HG02763 (cell line): ENCODE results near the gene PTK6.

Experiments used
- ATAC-seq: cut with Tn5 transposase; IDR thresholded peaks from one replicate; pipeline ENCODE4 v1.9.1; 2021; ENCODE audit warnings: mild to moderate bottlenecking, moderate library complexity; ENCODE audit not compliant: unreplicated experiment

The PTK6 gene

GRCh38 chr20:63570281-63571086, 33.3 kb upstream of the PTK6 start:
- ATAC-seq: no peak

GRCh38 chr20:63568986-63569949, 32.1 kb upstream of the PTK6 start:
- no peak for ATAC-seq

GRCh38 chr20:63568170-63568981, 31.2 kb upstream of the PTK6 start:
- ATAC-seq: no peak

GRCh38 chr20:63567386-63568169, 30.4 kb upstream of the PTK6 start:
- ATAC-seq: peak; percentile 68

GRCh38 chr20:63567136-63567385, 29.9 kb upstream of the PTK6 start:
- no peak for ATAC-seq

- ATAC-seq: no peak
These were observed 29.4 kb upstream of the PTK6 start for GRCh38 chr20:63566395-63567135.

GRCh38 chr20:63565699-63566335, 28.6 kb upstream of the PTK6 start:
- no peak for ATAC-seq

- ATAC-seq: no peak
These were observed 28.0 kb upstream of the PTK6 start for GRCh38 chr20:63565021-63565698.

- ATAC-seq: no peak
These were observed 27.0 kb upstream of the PTK6 start for GRCh38 chr20:63564036-63564810.

- ATAC-seq: no peak
These were observed 26.2 kb upstream of the PTK6 start for GRCh38 chr20:63563225-63563935.

- ATAC-seq: no peak
These were observed 25.5 kb upstream of the PTK6 start for GRCh38 chr20:63562461-63563224.

- no peak for ATAC-seq
These were observed 24.6 kb upstream of the PTK6 start for GRCh38 chr20:63561624-63562396.

GRCh38 chr20:63560856-63561609, 23.9 kb upstream of the PTK6 start:
- ATAC-seq: no peak

- ATAC-seq: no peak
These were observed 23.2 kb upstream of the PTK6 start for GRCh38 chr20:63560333-63560805.
